Ovary (tissue), 9 donors: ENCODE results near the gene RBMS1. TPM values are rescaled to one million over a fixed set of nuclear protein-coding genes. Genes with fewer than 3 reads are reported as not detected.

ENCODE experiments used
- DNase-seq, 5 donors: peaks; one replicate each; pipeline ENCODE4 v3.0.0-alpha.2; 2019 to 2020
- H3K27ac ChIP-seq, 2 donors: fragments of 200-600 bp; one replicate each; pipeline versions ENCODE4 v1.5.1 to v1.8.0; 2019 to 2022
- H3K27me3 ChIP-seq: fragments of 200-600 bp; one replicate; pipeline ENCODE4 v1.8.0; 2022
- H3K36me3 ChIP-seq: fragments of 200-600 bp; sonication (generic); one replicate; pipeline ENCODE4 v1.5.1; 2019
- H3K4me1 ChIP-seq: one replicate; pipeline ENCODE4 v1.8.1; 2013; ENCODE audit warnings: mild to moderate bottlenecking, moderate library complexity; ENCODE audit not compliant: insufficient read depth
- H3K4me3 ChIP-seq: fragments of 200-600 bp; sonication (generic); one replicate; pipeline ENCODE4 v1.5.1; 2017
- H3K9me3 ChIP-seq, 2 donors: fragments of 200-600 bp in 1 of 2; sonication (generic) in 1 of 2; one replicate each; pipeline versions ENCODE4 v1.5.1 to v1.8.1; 2013 to 2019; ENCODE audit warnings: mild to moderate bottlenecking in 1 of 2, moderate library complexity in 1 of 2
- CTCF ChIP-seq, 3 donors: fragments of 450-650 bp in 2 of 3; fragments of 200-600 bp in 1 of 3; IDR thresholded peaks; one replicate each; pipeline versions ENCODE4 v1.5.1 to v1.8.0; 2016 to 2022; ENCODE audit warnings: antibody characterized with exemption in 3 of 3, mild to moderate bottlenecking in 1 of 3
- EP300 ChIP-seq: sonication (generic); formaldehyde crosslinking; IDR thresholded peaks from one replicate; pipeline ENCODE4 v1.6.1; 2017; ENCODE audit warnings: antibody characterized with exemption
- POLR2A ChIP-seq: fragments of 450-650 bp; IDR thresholded peaks from one replicate; pipeline ENCODE4 v1.6.1; 2017; ENCODE audit warnings: antibody characterized with exemption, mild to moderate bottlenecking, moderate library complexity
- WGBS, 3 donors: extraction: QIAGEN DNeasy Blood & Tissue Kit in 1 of 3; methylation state at CpG; one replicate each; pipeline versions ENCODE4 v1.1.5 to v1.1.7; 2013 to 2017; 5-methylcytosine and 5-hydroxymethylcytosine counted together
- intact Hi-C, 4 donors: fragments of 100-400 bp; cut with DNase I; formaldehyde crosslinking; loops; one replicate each; pipeline versions ENCODE4 v1.11.0 to v1.15.1; 2022 to 2023
- polyA plus RNA-seq, 2 donors: library from polyadenylated mRNA; stranded (reverse); fragments of 200-250 nt in 1 of 2; fragments of 350-450 nt in 1 of 2; fragmentation: Illumina TruSeq in 1 of 2; extraction: RNeasy Lipid Tissue Mini Kit (QIAGEN cat#74804) in 1 of 2; gene quantifications; one replicate each; pipeline ENCODE4 v1.2.3, GENCODE V29; 2013 to 2014
- total RNA-seq, 7 donors: library from RNA; depleted of rRNA in 2 of 7; stranded (reverse); fragments of >200 nt in 2 of 7; fragmentation: NEBNext Ultra II Directional in 3 of 7; extraction: Animal tissue kit (Norgen Biotek cat#: 25700) in 3 of 7; gene quantifications; one replicate each; pipeline versions ENCODE4 v1.1.0 to v1.2.4, GENCODE V29; 2016 to 2023
- donor health status: DM: no; HTN: no; CAD: no; lungs with moderate emphysema.
- donor health status: DM: no; HTN: no; CAD: no.
- donor health status: Bipolar disorder and iron deficiency.
- donor health status: DM: yes; HTN: yes; CAD: no.
- donor health status: DM: no; HTN: no; CAD: no.
- donor health status: DM: yes; HTN: yes; CAD: no.

Gene RBMS1
- total and polyA plus RNA-seq, 9 donors, result 50.7 to 91.9 (median 73.8) TPM

DNA sequence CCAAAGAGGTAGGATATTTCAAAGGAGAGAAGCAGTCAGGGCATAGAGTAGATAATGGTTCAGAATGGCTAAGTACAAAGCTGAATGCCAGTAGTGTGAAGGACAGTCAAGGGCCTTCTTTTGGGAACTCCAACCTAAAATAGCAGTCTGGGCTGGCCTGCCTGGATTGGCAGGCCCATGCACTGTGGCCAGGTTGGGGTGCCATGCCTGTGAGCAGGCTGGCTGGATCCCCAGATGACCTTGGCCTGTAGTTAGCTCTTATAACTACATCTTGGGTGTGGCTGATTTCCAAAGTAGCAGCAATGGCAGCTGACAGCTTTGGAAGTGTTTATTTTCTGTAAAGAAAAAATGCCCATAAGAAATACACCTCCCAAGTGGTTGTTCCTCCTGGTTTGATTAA is 242.0 kb downstream of the RBMS1 start:
- intact Hi-C loops, result no loop called here
- no peak overlapping the region for H3K27ac ChIP-seq
- no peak for DNase-seq

GRCh38 chr2:160249876-160250275 is 243.7 kb downstream of the RBMS1 start:
- H3K27me3 ChIP-seq, result no peaks in the 10 kb centered on the region
- WGBS, 3 donors, result 63 to 88% (median 77%) methylated on average over 1 of the region's 1 CpG
- no peak for DNase-seq
- H3K9me3 ChIP-seq, result no peaks in the 10 kb centered on the region
- no peak overlapping the region for H3K4me3 ChIP-seq
- TF ChIP-seq EP300 (no peak), CTCF (IDR thresholded peaks at IDR 0.05) (no peak), POLR2A (no peak)
- intact Hi-C loops, result no loop called here
- H3K4me1 ChIP-seq, result no peaks in the 10 kb centered on the region
- no peaks in the 10 kb centered on the region for H3K36me3 ChIP-seq
- no peak overlapping the region for H3K27ac ChIP-seq

More for the DNA sequence above, 242.0 kb downstream of the RBMS1 start:
- H3K36me3 ChIP-seq, result no peaks in the 10 kb centered on the region
- H3K4me1 ChIP-seq, result no peaks in the 10 kb centered on the region
- H3K4me3 ChIP-seq, result no peak overlapping the region
- no peaks in the 10 kb centered on the region for H3K27me3 ChIP-seq
- TF ChIP-seq EP300, result no peak
- TF ChIP-seq CTCF (IDR thresholded peaks at IDR 0.05), result no peak
- no peak for TF ChIP-seq POLR2A
- no peaks in the 10 kb centered on the region for H3K9me3 ChIP-seq

DNA sequence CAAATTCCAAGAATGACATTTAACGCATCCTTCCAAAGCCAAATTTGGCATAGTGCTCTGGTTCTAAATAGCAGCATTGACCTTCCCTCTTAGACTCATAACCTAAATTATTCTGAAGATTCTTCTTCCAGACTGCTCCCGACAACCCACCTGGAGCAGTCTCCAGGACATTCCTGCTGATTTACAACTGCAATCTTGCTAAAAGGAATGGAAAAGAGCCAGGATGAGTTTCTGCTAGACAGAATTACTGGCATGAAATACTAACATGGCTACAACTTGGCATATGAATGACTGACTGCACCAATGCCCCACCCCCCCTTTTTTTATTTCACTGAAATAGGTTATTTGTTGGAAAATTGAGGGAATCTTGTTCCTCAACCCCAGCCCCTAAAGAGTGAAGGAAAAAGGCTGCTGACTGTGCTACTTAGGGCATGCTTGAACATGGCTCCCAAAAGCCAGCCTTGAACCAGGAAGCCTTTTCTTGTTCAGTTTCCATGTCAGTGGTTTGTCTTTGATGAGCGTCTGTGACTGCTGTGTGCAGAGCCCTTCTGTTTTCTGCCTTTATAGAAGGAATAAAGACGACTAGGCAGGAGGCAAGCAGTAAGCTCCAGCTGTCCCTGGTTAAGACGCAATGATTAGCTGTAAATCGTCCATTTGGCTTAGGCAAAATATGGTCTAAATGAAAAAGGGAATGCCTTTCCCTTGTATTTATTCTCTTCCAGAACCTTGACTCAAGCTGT is 246.1 kb downstream of the RBMS1 start:
- H3K27ac ChIP-seq, result no peak overlapping the region
- H3K36me3 ChIP-seq, result no peaks in the 10 kb centered on the region
- H3K4me1 ChIP-seq, result peaks cover 8% of the 10 kb centered on the region
- no peak for DNase-seq
- H3K4me3 ChIP-seq, result no peak overlapping the region
- intact Hi-C loops, result no loop called here
- WGBS, 3 donors, result 76 to 84% (median 83%) methylated on average over 6 of the region's 6 CpGs
- no peak for TF ChIP-seq CTCF (IDR thresholded peaks at IDR 0.05)
- TF ChIP-seq POLR2A, result no peak
- TF ChIP-seq EP300, result no peak
- no peaks in the 10 kb centered on the region for H3K27me3 ChIP-seq
- H3K9me3 ChIP-seq, result no peaks in the 10 kb centered on the region

GRCh38 chr2:160246356-160246755 is 247.3 kb downstream of the RBMS1 start:
- TF ChIP-seq POLR2A, result no peak
- no peak for TF ChIP-seq EP300
- no peak for TF ChIP-seq CTCF (IDR thresholded peaks at IDR 0.05)
- 86 to 94% (median 91%) methylated on average over 2 of the region's 2 CpGs for WGBS, 3 donors
- intact Hi-C loops, result no loop called here

More at GRCh38 chr2:160246356-160246755, 247.3 kb downstream of the RBMS1 start:
- Histone ChIP-seq H3K27me3 (no peaks in the 10 kb centered on the region), H3K4me3 (no peak overlapping the region), H3K27ac (no peak overlapping the region), H3K9me3 (no peaks in the 10 kb centered on the region), H3K4me1 (peaks cover 10% of the 10 kb centered on the region), H3K36me3 (no peaks in the 10 kb centered on the region)
- no peak for DNase-seq
